IMR-90 (cell line): ENCODE data around the gene CSK. TPM values are rescaled to one million over a fixed set of nuclear protein-coding genes. Genes with fewer than 3 reads are reported as not detected.
A peak's percentile ranks its signal among the peaks of the same experiment; 100 is the strongest.

ENCODE experiments used
- ATAC-seq: fragments of 200-7000 bp; cut with Tn5 transposase; 2 replicates; pipeline ENCODE4 v1.9.1; 2020; ENCODE audit warnings: low read depth, mild to moderate bottlenecking, moderate library complexity
- BruUV-seq: library from RNA; stranded (reverse); fragments of 400-500 nt; replicated peaks from 2 replicates; lab custom pipeline; 2021; lab: Mats Ljungman, UMichigan
- CTCF ChIA-PET: fragments of 300-600 bp; formaldehyde crosslinking; extraction: SDS; loops from one replicate; lab custom pipeline; 2021; ENCODE audit warnings: antibody characterized with exemption; lab: Yijun Ruan, JAX
- POLR2A ChIA-PET: fragments of 300-600 bp; sonication (Branson Sonifier 250); formaldehyde crosslinking; loops from one replicate; lab custom pipeline; 2022; ENCODE audit warnings: antibody characterized with exemption; ENCODE audit not compliant: unreplicated experiment; lab: Charles Lee
- DNase-seq: peaks from one replicate; pipeline ENCODE4 v3.0.0; 2013
- H2AFZ ChIP-seq: replicated peaks from 2 replicates; pipeline ENCODE3; 2013; ENCODE audit warnings: low read length, mild to moderate bottlenecking; ENCODE audit not compliant: poor library complexity
- H2AK5ac ChIP-seq: 2 replicates; pipeline ENCODE4 v1.6.1; 2013; ENCODE audit warnings: low read depth, low read length, inconsistent platforms
- H2AK9ac ChIP-seq: replicated peaks from 2 replicates; pipeline ENCODE3; 2013; ENCODE audit warnings: mild to moderate bottlenecking, low read depth, low read length, moderate library complexity; ENCODE audit not compliant: poor library complexity
- H2BK120ac ChIP-seq: 2 replicates; pipeline ENCODE4 v1.6.1; 2013; ENCODE audit warnings: low read depth, low read length, inconsistent platforms
- H2BK15ac ChIP-seq: 3 replicates; pipeline ENCODE4 v1.6.1; 2013; ENCODE audit warnings: low read depth, low read length, inconsistent platforms
- H2BK20ac ChIP-seq: 2 replicates; pipeline ENCODE4 v1.6.1; 2013; ENCODE audit warnings: low read depth, mild to moderate bottlenecking, inconsistent platforms, low read length, moderate library complexity
- H2BK5ac ChIP-seq: 2 replicates; pipeline ENCODE4 v1.6.1; 2013; ENCODE audit warnings: mild to moderate bottlenecking, low read depth, low read length, inconsistent platforms; ENCODE audit not compliant: poor library complexity, severe bottlenecking
- H3K14ac ChIP-seq: replicated peaks from 2 replicates; pipeline ENCODE4 v1.6.1; 2013; ENCODE audit warnings: low read depth, low read length, inconsistent platforms
- H3K18ac ChIP-seq: 2 replicates; pipeline ENCODE4 v1.6.1; 2013; ENCODE audit warnings: low read depth, low read length, control low read depth
- H3K23ac ChIP-seq: 2 replicates; pipeline ENCODE4 v1.6.1; 2013; ENCODE audit warnings: low read depth, low read length, inconsistent platforms
- H3K27ac ChIP-seq: 2 replicates; pipeline ENCODE4 v1.5.1; 2013; ENCODE audit warnings: mild to moderate bottlenecking, control low read depth, low read length; ENCODE audit not compliant: insufficient read depth
- H3K27me3 ChIP-seq: 2 replicates; pipeline ENCODE4 v1.6.1; 2013; ENCODE audit warnings: low read length; ENCODE audit not compliant: control insufficient read depth, insufficient read depth
- H3K36me3 ChIP-seq: 2 replicates; pipeline ENCODE4 v1.6.1; 2013; ENCODE audit warnings: low read length, mixed read lengths; ENCODE audit not compliant: control insufficient read depth, insufficient read depth
- H3K4ac ChIP-seq: 2 replicates; pipeline ENCODE4 v1.6.1; 2013; ENCODE audit warnings: low read depth, low read length, inconsistent platforms
- H3K4me1 ChIP-seq: 2 replicates; pipeline ENCODE4 v1.6.1; 2013; ENCODE audit warnings: low read length, mixed read lengths; ENCODE audit not compliant: control insufficient read depth, insufficient read depth
- H3K4me2 ChIP-seq: 2 replicates; pipeline ENCODE4 v1.6.1; 2013; ENCODE audit warnings: low read depth, mild to moderate bottlenecking, control low read depth, low read length, moderate library complexity
- H3K4me3 ChIP-seq: 2 replicates; pipeline ENCODE4 v1.5.1; 2013; ENCODE audit warnings: low read depth, mild to moderate bottlenecking, control low read depth, low read length, moderate library complexity; ENCODE audit not compliant: insufficient read depth
- H3K56ac ChIP-seq: 2 replicates; pipeline ENCODE4 v1.6.1; 2013; ENCODE audit warnings: low read length, inconsistent platforms; ENCODE audit not compliant: insufficient read depth; ENCODE audit errors: extremely low read depth
- H3K79me1 ChIP-seq, 2 experiments: 2 replicates each; pipeline ENCODE4 v1.6.1; 2013; ENCODE audit warnings: low read length in 2 of 2, inconsistent platforms in 1 of 2, low read depth in 1 of 2
- H3K9ac ChIP-seq: 2 replicates; pipeline ENCODE4 v1.6.1; 2013; ENCODE audit warnings: low read depth, low read length, control low read depth
- H3K9me1 ChIP-seq: 2 replicates; pipeline ENCODE4 v1.6.1; 2013; ENCODE audit warnings: low read length, inconsistent platforms; ENCODE audit not compliant: insufficient read depth
- H3K9me3 ChIP-seq: 2 replicates; pipeline ENCODE4 v1.6.1; 2013; ENCODE audit warnings: low read length; ENCODE audit not compliant: control insufficient read depth, insufficient read depth
- H4K20me1 ChIP-seq: 2 replicates; pipeline ENCODE4 v1.6.1; 2013; ENCODE audit warnings: low read length, inconsistent platforms; ENCODE audit not compliant: insufficient read depth
- H4K5ac ChIP-seq: 2 replicates; pipeline ENCODE4 v1.6.1; 2013; ENCODE audit warnings: mild to moderate bottlenecking, low read depth, low read length, control low read depth
- H4K8ac ChIP-seq, 2 experiments: 2 replicates each; pipeline ENCODE4 v1.6.1; 2013; ENCODE audit warnings: low read depth in 2 of 2, low read length in 2 of 2, control low read depth in 1 of 2, inconsistent platforms in 1 of 2
- H4K91ac ChIP-seq: 2 replicates; pipeline ENCODE4 v1.6.1; 2013; ENCODE audit warnings: low read depth, low read length, inconsistent platforms; ENCODE audit not compliant: insufficient read depth
- BHLHE40 ChIP-seq: fragments of 150-350 bp; IDR thresholded peaks from 2 replicates; pipeline ENCODE4 v1.6.1; 2016; ENCODE audit warnings: mild to moderate bottlenecking, low read depth, low read length
- CEBPB ChIP-seq: IDR thresholded peaks from 2 replicates; pipeline ENCODE4 v1.6.1; 2012; ENCODE audit warnings: low read depth, low read length, improper control_type of control experiment
- CHD1 ChIP-seq: IDR thresholded peaks from 2 replicates; pipeline ENCODE4 v1.6.1; 2012; ENCODE audit warnings: low read depth, low read length, improper control_type of control experiment
- FOS ChIP-seq: fragments of 150-350 bp; IDR thresholded peaks from 2 replicates; pipeline ENCODE4 v1.6.1; 2016; ENCODE audit warnings: low read depth, low read length
- MAFK ChIP-seq: IDR thresholded peaks from 2 replicates; pipeline ENCODE4 v1.6.1; 2012; ENCODE audit warnings: low read depth, low read length, improper control_type of control experiment
- MAZ ChIP-seq: IDR thresholded peaks from 2 replicates; pipeline ENCODE4 v1.6.1; 2012; ENCODE audit warnings: low read depth, mild to moderate bottlenecking, low read length, improper control_type of control experiment, moderate library complexity, borderline replicate concordance
- MXI1 ChIP-seq: IDR thresholded peaks from 2 replicates; pipeline ENCODE4 v1.6.1; 2012; ENCODE audit warnings: low read depth, mild to moderate bottlenecking, low read length, moderate library complexity, borderline replicate concordance
- NFE2L2 ChIP-seq: fragments of 150-350 bp; IDR thresholded peaks from 2 replicates; pipeline ENCODE4 v1.6.1; 2016; ENCODE audit warnings: low read depth, mild to moderate bottlenecking, low read length
- POLR2A ChIP-seq: IDR thresholded peaks from 2 replicates; pipeline ENCODE4 v1.6.1; 2012; ENCODE audit warnings: mild to moderate bottlenecking, low read depth, low read length
- RAD21 ChIP-seq: IDR thresholded peaks from 2 replicates; pipeline ENCODE4 v1.6.1; 2012; ENCODE audit warnings: low read length, improper control_type of control experiment
- RCOR1 ChIP-seq: IDR thresholded peaks from 2 replicates; pipeline ENCODE4 v1.6.1; 2012; ENCODE audit warnings: mild to moderate bottlenecking, low read length, improper control_type of control experiment; ENCODE audit not compliant: insufficient replicate concordance
- RFX5 ChIP-seq: IDR thresholded peaks from 2 replicates; pipeline ENCODE4 v1.8.0; 2012; ENCODE audit warnings: low read depth, mild to moderate bottlenecking, low read length, moderate library complexity
- SMC3 ChIP-seq: fragments of 150-350 bp; IDR thresholded peaks from 2 replicates; pipeline ENCODE4 v1.6.1; 2016; ENCODE audit warnings: low read depth, mild to moderate bottlenecking, antibody characterized with exemption, low read length, moderate library complexity
- WGBS, 2 experiments: methylation state at CpG; one replicate each; pipeline versions ENCODE4 v1.1.5 to v1.1.7; 2013; ENCODE audit warnings: missing lambda C conversion rate in 2 of 2; ENCODE audit not compliant: insufficient read length in 1 of 2; ENCODE audit errors: extremely low coverage in 2 of 2; 5-methylcytosine and 5-hydroxymethylcytosine counted together
- dilution Hi-C: fragments of 300-500 bp; cut with HindIII; formaldehyde crosslinking; loops from one replicate; pipeline ENCODE4 v1.14.3; 2018; ENCODE audit warnings: low sequenced_read_pairs; ENCODE audit not compliant: unreplicated experiment
- in situ Hi-C: fragments of 300-500 bp; cut with MboI; formaldehyde crosslinking; loops from 3 replicates; pipeline ENCODE4 v1.14.3; 2019; ENCODE audit warnings: low sequenced_read_pairs, inconsistent platforms, mixed read lengths
- intact Hi-C: fragments of 100-400 bp; cut with micrococcal nuclease; formaldehyde crosslinking; loops from 2 replicates; pipeline ENCODE4 v1.10.0; 2022
- polyA plus RNA-seq, 3 experiments: library from polyadenylated mRNA; depleted of rRNA; stranded (reverse); fragments of >200 nt; gene quantifications; 2 replicates each; pipeline ENCODE4 v1.2.3, GENCODE V29; 2012; ENCODE audit warnings: low replicate concordance in 1 of 3
- total RNA-seq: library from RNA; depleted of rRNA; stranded (reverse); fragments of >200 nt; gene quantifications from 2 replicates; pipeline ENCODE4 v1.2.3, GENCODE V29; 2012
- TF ChIP-seq, protein P1 (sequence below): fragments of 150-350 bp; IDR thresholded peaks from 2 replicates; pipeline ENCODE4 v1.6.1; 2017; ENCODE audit warnings: mild to moderate bottlenecking, antibody characterized with exemption, low read length, low read depth
- TF ChIP-seq, protein P2 (sequence below): conservative IDR thresholded peaks from 2 replicates; pipeline ENCODE4 v1.5.1; 2012; ENCODE audit warnings: mild to moderate bottlenecking, low read depth, low read length, improper control_type of control experiment
- TF ChIP-seq, protein P3 (sequence below): fragments of 150-350 bp; IDR thresholded peaks from 2 replicates; pipeline ENCODE4 v1.6.1; 2016; ENCODE audit warnings: low read depth, mild to moderate bottlenecking, low read length, moderate library complexity, borderline replicate concordance

Gene CSK
- total and polyA plus RNA-seq, 2 of the 4 experiments (the other 2 are of a cell fraction): 10.8 to 54.0 TPM

GRCh38 chr15:74829486-74829885 lies 47.6 kb downstream of the CSK start:
- dilution Hi-C loops: no loop called here
- no TSS peak for BruUV-seq
- CTCF ChIA-PET: interaction anchor here (1.1 kb wide), 1 partner anchor 11 kb away, joined by 8 read pairs; no protein-coding TSS in a partner anchor

More at GRCh38 chr15:74829486-74829885, 47.6 kb downstream of the CSK start:
- no peaks in the 10 kb centered on the region for H3K9me1 ChIP-seq
- no peak overlapping the region for H2AK9ac ChIP-seq
- no peak overlapping the region for H3K4me3 ChIP-seq
- in situ Hi-C loops: no loop called here
- no peak overlapping the region for H2BK15ac ChIP-seq
- peaks cover 41% of the 10 kb centered on the region for H3K27me3 ChIP-seq
- DNase-seq: peak; percentile 22
- H3K14ac ChIP-seq: no peak overlapping the region
- no peak overlapping the region for H3K4me2 ChIP-seq
- POLR2A ChIA-PET: no interaction called here
- H3K9ac ChIP-seq: no peak overlapping the region
- TF ChIP-seq RCOR1 (no peak), BHLHE40 (no peak), RFX5 (no peak), MAZ (no peak), POLR2A (no peak), SMC3 (no peak), NFE2L2 (no peak), MXI1 (no peak), FOS (no peak), MAFK (no peak), RAD21 (no peak), CEBPB (no peak), CHD1 (no peak)
- TF ChIP-seq, protein P1, sequence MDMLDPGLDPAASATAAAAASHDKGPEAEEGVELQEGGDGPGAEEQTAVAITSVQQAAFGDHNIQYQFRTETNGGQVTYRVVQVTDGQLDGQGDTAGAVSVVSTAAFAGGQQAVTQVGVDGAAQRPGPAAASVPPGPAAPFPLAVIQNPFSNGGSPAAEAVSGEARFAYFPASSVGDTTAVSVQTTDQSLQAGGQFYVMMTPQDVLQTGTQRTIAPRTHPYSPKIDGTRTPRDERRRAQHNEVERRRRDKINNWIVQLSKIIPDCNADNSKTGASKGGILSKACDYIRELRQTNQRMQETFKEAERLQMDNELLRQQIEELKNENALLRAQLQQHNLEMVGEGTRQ: no peak
- TF ChIP-seq, protein P2, sequence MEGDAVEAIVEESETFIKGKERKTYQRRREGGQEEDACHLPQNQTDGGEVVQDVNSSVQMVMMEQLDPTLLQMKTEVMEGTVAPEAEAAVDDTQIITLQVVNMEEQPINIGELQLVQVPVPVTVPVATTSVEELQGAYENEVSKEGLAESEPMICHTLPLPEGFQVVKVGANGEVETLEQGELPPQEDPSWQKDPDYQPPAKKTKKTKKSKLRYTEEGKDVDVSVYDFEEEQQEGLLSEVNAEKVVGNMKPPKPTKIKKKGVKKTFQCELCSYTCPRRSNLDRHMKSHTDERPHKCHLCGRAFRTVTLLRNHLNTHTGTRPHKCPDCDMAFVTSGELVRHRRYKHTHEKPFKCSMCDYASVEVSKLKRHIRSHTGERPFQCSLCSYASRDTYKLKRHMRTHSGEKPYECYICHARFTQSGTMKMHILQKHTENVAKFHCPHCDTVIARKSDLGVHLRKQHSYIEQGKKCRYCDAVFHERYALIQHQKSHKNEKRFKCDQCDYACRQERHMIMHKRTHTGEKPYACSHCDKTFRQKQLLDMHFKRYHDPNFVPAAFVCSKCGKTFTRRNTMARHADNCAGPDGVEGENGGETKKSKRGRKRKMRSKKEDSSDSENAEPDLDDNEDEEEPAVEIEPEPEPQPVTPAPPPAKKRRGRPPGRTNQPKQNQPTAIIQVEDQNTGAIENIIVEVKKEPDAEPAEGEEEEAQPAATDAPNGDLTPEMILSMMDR: no peak
- TF ChIP-seq, protein P3, sequence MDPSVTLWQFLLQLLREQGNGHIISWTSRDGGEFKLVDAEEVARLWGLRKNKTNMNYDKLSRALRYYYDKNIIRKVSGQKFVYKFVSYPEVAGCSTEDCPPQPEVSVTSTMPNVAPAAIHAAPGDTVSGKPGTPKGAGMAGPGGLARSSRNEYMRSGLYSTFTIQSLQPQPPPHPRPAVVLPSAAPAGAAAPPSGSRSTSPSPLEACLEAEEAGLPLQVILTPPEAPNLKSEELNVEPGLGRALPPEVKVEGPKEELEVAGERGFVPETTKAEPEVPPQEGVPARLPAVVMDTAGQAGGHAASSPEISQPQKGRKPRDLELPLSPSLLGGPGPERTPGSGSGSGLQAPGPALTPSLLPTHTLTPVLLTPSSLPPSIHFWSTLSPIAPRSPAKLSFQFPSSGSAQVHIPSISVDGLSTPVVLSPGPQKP: no peak
- H3K79me1 ChIP-seq: no peaks in the 10 kb centered on the region
- no peak overlapping the region for H3K27ac ChIP-seq
- H4K20me1 ChIP-seq: no peaks in the 10 kb centered on the region; the same call in 1 of the 2 replicates
- H2BK20ac ChIP-seq: no peak overlapping the region
- no peak overlapping the region for H2BK5ac ChIP-seq
- no CpG with 5 or more reads among the region's 3 CpGs for WGBS, 2 experiments
- no peak overlapping the region for H4K91ac ChIP-seq
- intact Hi-C loops: no loop called here
- H3K23ac ChIP-seq: no peak overlapping the region
- ATAC-seq: no peak
- no peak overlapping the region for H4K8ac ChIP-seq
- no peak overlapping the region for H4K5ac ChIP-seq
- H2BK120ac ChIP-seq: no peak overlapping the region
- no peaks in the 10 kb centered on the region for H3K36me3 ChIP-seq
- H3K4me1 ChIP-seq: no peaks in the 10 kb centered on the region
- no peak overlapping the region for H2AK5ac ChIP-seq
- H3K4ac ChIP-seq: no peak overlapping the region
- no peak overlapping the region for H3K18ac ChIP-seq
- no peaks in the 10 kb centered on the region for H3K9me3 ChIP-seq
- no peak overlapping the region for H3K56ac ChIP-seq
- no peak overlapping the region for H2AFZ ChIP-seq
